Thymus (tissue), 11 donors: ENCODE data around the gene CD274. TPM values are rescaled to one million over a fixed set of nuclear protein-coding genes. Genes with fewer than 3 reads are reported as not detected.
"Not testable (repeated sequence)": the region's sequence is repeated elsewhere in the genome, so short reads cannot be mapped to it uniquely, and the experiment has no call there.

Experiments used
- DNase-seq, 9 donors: peaks; one replicate each; pipeline ENCODE4 v3.0.0-alpha.2; 2013; ENCODE audit warnings: low spot score in 9 of 9, low read depth in 6 of 9, missing footprints in 1 of 9
- H3K27ac ChIP-seq, 2 donors: one replicate each; pipeline ENCODE4 v1.5.1; 2013; ENCODE audit warnings: control low read depth in 1 of 2, low read depth in 1 of 2, low read length in 1 of 2, mild to moderate bottlenecking in 1 of 2, moderate library complexity in 1 of 2
- H3K27me3 ChIP-seq, 2 donors: one replicate each; pipeline ENCODE4 v1.5.1; 2013; ENCODE audit warnings: low read length in 1 of 2; ENCODE audit not compliant: control insufficient read depth in 2 of 2, insufficient read depth in 1 of 2
- H3K36me3 ChIP-seq, 2 donors: one replicate each; pipeline ENCODE4 v1.5.1; 2013; ENCODE audit warnings: low read length in 1 of 2, mild to moderate bottlenecking in 1 of 2, moderate library complexity in 1 of 2; ENCODE audit not compliant: control insufficient read depth in 2 of 2, insufficient read depth in 2 of 2
- H3K4me1 ChIP-seq, 2 donors: one replicate each; pipeline ENCODE4 v1.5.1; 2013; ENCODE audit warnings: low read length in 2 of 2; ENCODE audit not compliant: control insufficient read depth in 2 of 2, insufficient read depth in 2 of 2
- H3K4me3 ChIP-seq, 2 donors: one replicate each; pipeline ENCODE4 v1.5.1; 2013; ENCODE audit warnings: low read length in 2 of 2, control low read depth in 1 of 2, mild to moderate bottlenecking in 1 of 2
- H3K9me3 ChIP-seq, 2 donors: one replicate each; pipeline ENCODE4 v1.5.1; 2013; ENCODE audit warnings: low read length in 1 of 2, mild to moderate bottlenecking in 1 of 2; ENCODE audit not compliant: control insufficient read depth in 2 of 2, insufficient read depth in 1 of 2
- WGBS: extraction: QIAGEN DNeasy Blood & Tissue Kit; methylation state at CpG from one replicate; pipeline ENCODE4 v1.1.7; 2013; 5-methylcytosine and 5-hydroxymethylcytosine counted together
- polyA plus RNA-seq: library from polyadenylated mRNA; stranded (reverse); fragments of 200-250 nt; gene quantifications from one replicate; pipeline ENCODE4 v1.2.3, GENCODE V29; 2013
- total RNA-seq: library from RNA; stranded (reverse); fragments of 120-200 nt; gene quantifications from one replicate; pipeline ENCODE4 v1.2.4, GENCODE V29; 2013
- donor health status: healthy.

Gene CD274
- total and polyA plus RNA-seq, 2 donors: 10.9 to 21.7 TPM

DNA sequence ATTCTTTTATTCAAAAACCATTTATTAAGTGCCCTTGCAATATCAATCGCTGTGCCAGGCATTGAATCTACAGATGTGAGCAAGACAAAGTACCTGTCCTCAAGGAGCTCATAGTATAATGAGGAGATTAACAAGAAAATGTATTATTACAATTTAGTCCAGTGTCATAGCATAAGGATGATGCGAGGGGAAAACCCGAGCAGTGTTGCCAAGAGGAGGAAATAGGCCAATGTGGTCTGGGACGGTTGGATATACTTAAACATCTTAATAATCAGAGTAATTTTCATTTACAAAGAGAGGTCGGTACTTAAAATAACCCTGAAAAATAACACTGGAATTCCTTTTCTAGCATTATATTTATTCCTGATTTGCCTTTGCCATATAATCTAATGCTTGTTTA is 18.5 kb downstream of the CD274 start:
- Histone ChIP-seq H3K36me3 (no peaks in the 10 kb centered on the region), H3K9me3 (no peaks in the 10 kb centered on the region), H3K27ac (no peak overlapping the region), H3K4me3 (no peak overlapping the region), H3K4me1 (no peaks in the 10 kb centered on the region), H3K27me3 (no peaks in the 10 kb centered on the region)
- DNase-seq: no peak
- 95% methylated on average over 5 of the region's 5 CpGs for WGBS

- 96% methylated on average over 1 of the region's 1 CpG for WGBS
- Histone ChIP-seq H3K4me1 (no peaks in the 10 kb centered on the region), H3K27me3 (no peaks in the 10 kb centered on the region), H3K4me3 (no peak overlapping the region), H3K36me3 (no peaks in the 10 kb centered on the region), H3K27ac (no peak overlapping the region), H3K9me3 (no peaks in the 10 kb centered on the region)
- no peak for DNase-seq
Measured at GRCh38 chr9:5470122-5470521, 19.8 kb downstream of the CD274 start.

DNA sequence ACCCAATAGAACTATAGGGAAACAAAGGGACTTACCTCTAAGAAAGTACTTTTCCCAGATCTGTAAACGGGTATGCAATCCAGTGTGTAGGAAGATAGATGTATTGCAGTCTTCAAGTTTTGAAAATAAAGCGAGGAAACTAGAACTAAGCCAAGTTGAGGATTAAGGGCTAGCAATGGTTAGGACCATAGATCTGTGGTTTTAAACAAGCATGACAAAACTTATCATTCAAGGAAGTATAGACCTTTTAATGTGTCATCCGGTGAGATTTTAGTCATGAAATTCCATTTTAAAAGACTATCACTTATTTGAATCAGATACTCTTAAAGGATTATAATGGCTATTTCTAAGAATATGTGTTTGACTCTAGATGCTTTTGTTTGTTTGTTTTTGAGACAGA is 20.5 kb downstream of the CD274 start:
- Histone ChIP-seq H3K9me3 (no peaks in the 10 kb centered on the region), H3K36me3 (no peaks in the 10 kb centered on the region), H3K27ac (no peak overlapping the region), H3K4me3 (no peak overlapping the region), H3K27me3 (no peaks in the 10 kb centered on the region), H3K4me1 (no peaks in the 10 kb centered on the region)
- no peak for DNase-seq
- WGBS: 99% methylated on average over 3 of the region's 3 CpGs

DNA sequence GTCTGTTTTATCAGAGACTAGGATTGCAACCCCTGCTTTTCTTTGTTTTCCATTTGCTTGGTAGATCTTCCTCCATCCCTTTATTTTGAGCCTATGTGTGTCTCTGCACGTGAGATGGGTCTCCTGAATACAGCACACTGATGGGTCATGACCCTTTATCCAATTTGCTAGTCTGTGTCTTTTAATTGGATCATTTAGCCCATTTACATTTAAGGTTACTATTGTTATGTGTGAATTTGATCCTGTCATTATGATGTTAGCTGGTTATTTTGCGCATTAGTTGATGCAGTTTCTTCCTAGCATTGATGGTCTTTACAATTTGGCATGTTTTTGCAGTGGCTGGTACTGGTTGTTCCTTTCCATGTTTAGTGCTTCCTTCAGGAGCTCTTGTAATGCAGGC is 25.3 kb downstream of the CD274 start:
- not testable (repeated sequence) for H3K4me1 ChIP-seq, DNase-seq, H3K4me3 ChIP-seq, H3K9me3 ChIP-seq, H3K36me3 ChIP-seq, H3K27me3 ChIP-seq, H3K27ac ChIP-seq
- WGBS: 95% methylated on average over 2 of the region's 2 CpGs

- DNase-seq: no peak
- Histone ChIP-seq H3K4me1 (no peaks in the 10 kb centered on the region), H3K27me3 (no peaks in the 10 kb centered on the region), H3K4me3 (no peak overlapping the region), H3K9me3 (peaks cover 0 to 6% of the 10 kb centered on the region in 2 donors), H3K36me3 (no peaks in the 10 kb centered on the region), H3K27ac (no peak overlapping the region)
- WGBS: 96% methylated on average over 2 of the region's 2 CpGs
Measured at GRCh38 chr9:5478206-5478605, 27.9 kb downstream of the CD274 start.

- Histone ChIP-seq H3K27ac (no peak overlapping the region), H3K27me3 (no peaks in the 10 kb centered on the region), H3K36me3 (no peaks in the 10 kb centered on the region), H3K9me3 (peaks cover 0 to 6% of the 10 kb centered on the region in 2 donors), H3K4me1 (no peaks in the 10 kb centered on the region), H3K4me3 (no peak overlapping the region)
- WGBS: 97% methylated on average over 3 of the region's 3 CpGs
- DNase-seq: no peak
Measured at GRCh38 chr9:5479994-5480694, 29.8 kb downstream of the CD274 start.

- Histone ChIP-seq H3K4me3 (no peak overlapping the region), H3K27me3 (no peaks in the 10 kb centered on the region), H3K9me3 (peaks cover 0 to 6% of the 10 kb centered on the region in 2 donors), H3K4me1 (no peaks in the 10 kb centered on the region), H3K36me3 (no peaks in the 10 kb centered on the region), H3K27ac (no peak overlapping the region)
- 96% methylated on average over 4 of the region's 4 CpGs for WGBS
- no peak for DNase-seq
Measured at GRCh38 chr9:5480919-5481318, 30.6 kb downstream of the CD274 start.

DNA sequence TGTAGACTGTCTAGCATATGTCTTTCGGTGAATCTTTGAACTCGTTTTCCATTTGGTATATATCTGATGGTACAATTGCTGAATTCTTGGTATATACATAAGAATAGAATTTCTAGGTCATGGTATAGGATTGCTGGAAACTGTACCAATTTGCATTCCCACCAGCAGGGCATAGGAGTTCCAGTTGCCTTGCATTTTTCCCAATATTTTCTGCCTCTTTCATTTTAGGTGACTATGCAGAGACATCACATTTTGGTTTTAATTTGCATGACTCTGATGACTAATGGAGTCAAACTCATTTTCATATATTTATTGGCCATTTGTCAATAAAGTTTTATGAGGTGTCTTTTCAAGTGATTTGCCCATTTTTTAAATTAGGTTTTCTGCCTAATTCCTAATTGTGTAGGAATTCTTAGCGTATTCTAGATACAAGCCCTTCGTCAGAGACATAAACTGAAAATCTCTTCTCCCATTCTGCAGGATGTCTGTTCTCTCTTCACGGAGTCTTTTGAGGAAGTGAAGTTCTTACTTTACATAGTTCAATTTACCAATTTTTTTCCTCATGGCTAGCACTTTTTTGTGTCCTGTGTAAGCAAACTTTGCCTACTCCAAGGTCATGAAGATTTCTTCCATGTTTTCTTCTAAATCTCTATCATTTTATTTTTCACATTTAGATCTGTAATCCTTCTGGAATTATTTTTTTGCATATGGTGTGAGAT is 31.1 kb downstream of the CD274 start:
- 76% methylated on average over 5 of the region's 5 CpGs for WGBS
- Histone ChIP-seq H3K4me1 (no peaks in the 10 kb centered on the region), H3K27ac (no peak overlapping the region), H3K36me3 (no peaks in the 10 kb centered on the region), H3K4me3 (no peak overlapping the region), H3K27me3 (no peaks in the 10 kb centered on the region), H3K9me3 (peaks cover 0 to 6% of the 10 kb centered on the region in 2 donors)
- DNase-seq: no peak

GRCh38 chr9:5482194-5482593 is 31.9 kb downstream of the CD274 start:
- no peak overlapping the region for H3K4me3 ChIP-seq
- H3K27ac ChIP-seq: no peak overlapping the region
- no peaks in the 10 kb centered on the region for H3K27me3 ChIP-seq
- no peak for DNase-seq
- peaks cover 0 to 6% of the 10 kb centered on the region in 2 donors for H3K9me3 ChIP-seq
- no peaks in the 10 kb centered on the region for H3K36me3 ChIP-seq
- H3K4me1 ChIP-seq: no peaks in the 10 kb centered on the region
- WGBS: 97% methylated on average over 8 of the region's 8 CpGs
